Fibroblast of upper back skin (primary cell): Measurements from ENCODE around the gene SMLR1.
"Not testable (repeated sequence)": the region's sequence is repeated elsewhere in the genome, so short reads cannot be mapped to it uniquely, and the experiment has no call there.

ENCODE experiments used
- DNase-seq: peaks from one replicate; pipeline ENCODE4 v3.0.0-alpha.2; 2013

The SMLR1 gene

DNA sequence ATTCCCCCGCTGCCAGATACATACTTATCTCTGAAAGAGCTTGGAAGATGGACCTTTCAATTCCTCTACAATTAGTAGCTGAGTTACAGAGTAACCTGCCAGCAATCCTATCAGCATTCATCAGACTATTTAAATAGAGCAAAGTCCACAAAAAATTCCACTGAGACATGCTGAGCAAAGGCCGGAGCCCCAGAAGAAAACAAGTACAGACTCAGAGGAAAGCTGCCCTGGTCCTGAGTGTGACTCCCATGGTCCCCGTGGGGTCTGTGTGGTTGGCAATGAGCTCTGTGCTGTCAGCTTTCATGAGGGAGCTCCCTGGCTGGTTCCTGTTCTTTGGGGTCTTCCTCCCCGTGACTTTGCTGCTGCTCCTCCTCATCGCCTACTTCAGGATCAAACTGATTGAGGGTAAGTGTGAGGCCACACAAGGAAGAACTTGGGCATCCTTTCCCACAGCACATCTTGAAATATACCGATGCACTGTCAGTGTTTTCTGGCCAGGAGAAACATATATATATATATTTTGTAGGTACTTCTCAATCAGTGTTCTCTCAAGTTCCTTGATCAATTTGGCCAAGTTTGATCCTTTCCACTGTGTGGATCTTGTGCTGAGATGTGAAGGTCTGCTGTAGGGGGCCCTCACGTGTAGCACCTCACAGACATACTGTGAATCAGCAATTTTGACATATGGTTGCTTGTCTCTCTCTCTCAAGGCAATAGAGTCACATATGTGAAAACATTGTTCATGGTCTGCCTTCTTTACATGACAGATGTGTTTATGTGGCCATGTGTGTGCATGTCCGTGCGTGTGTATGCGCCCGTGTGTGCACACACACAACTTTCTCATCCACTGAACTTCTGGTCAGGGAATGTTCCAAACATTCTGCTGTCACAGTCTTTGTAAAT is at the start of gene SMLR1:
TSS of gene SMLR1 (plus strand) at position 160 of the 903 bp plus-strand sequence. CDS start at position 168, 8 bp downstream.
- DNase-seq = no peak

DNA sequence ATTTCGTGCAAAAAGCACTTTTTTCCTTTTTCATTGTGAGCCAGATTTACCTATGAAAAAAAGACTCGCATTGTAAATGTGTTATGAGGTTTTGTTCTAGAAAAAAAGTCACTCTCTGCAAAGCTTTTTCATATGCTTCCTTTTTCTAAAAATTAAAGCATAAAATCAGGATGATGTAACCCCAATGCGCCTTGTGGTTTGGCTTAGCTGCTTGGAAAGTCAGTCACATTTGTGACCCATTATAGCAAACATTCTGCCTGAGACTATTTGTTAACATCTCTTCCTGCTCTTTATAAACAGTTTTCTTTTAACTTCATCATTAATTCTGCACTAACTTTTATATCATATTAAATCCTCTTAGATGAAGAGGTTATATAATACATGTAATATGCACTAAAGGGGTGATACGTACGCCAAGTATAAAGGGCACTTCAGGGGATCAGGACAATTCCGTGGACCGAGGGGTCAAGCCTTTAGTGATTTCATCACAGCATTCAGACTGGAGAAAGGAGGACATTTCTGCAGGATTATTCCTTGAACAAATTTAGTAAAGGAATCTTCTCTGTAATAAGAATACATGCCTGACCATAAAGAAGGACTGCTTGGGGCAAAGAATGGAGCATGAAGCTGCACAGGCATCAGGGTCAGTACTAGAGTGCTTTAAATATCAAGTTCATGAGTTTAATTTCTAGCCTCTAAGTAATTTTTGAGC is 48.1 kb upstream of the SMLR1 start:
- peak; percentile 84 for DNase-seq

GRCh38 chr6:130779658-130780033 is 47.6 kb upstream of the SMLR1 start:
- no peak for DNase-seq

GRCh38 chr6:130780122-130780521 is 47.1 kb upstream of the SMLR1 start:
- peak; percentile 75 for DNase-seq

GRCh38 chr6:130781557-130781956 is 45.6 kb upstream of the SMLR1 start:
- no peak for DNase-seq

GRCh38 chr6:130783416-130784107 is 43.6 kb upstream of the SMLR1 start:
- peak; percentile 53 for DNase-seq

- DNase-seq = no peak
Measured at GRCh38 chr6:130787726-130788500, 39.3 kb upstream of the SMLR1 start.

DNA sequence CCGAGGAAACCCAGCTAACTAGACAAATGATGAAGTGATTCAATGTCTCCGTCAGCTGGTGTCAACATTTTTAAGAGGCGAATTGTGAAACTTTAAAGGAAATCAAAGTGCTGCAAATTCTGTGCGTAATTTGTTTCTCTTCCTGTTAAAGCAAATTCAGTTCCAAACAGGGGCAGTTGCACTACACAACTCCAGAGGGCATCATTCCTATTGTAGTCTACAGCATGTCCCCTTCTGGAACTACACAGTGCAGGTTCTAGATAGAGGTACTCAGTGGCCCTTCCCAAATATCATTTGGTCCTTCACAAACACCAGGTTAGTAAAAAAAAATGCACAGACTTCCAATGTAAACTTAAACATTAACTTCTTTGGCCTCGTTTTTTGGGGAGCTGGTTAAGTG is 38.3 kb upstream of the SMLR1 start:
- DNase-seq = no peak

GRCh38 chr6:130794010-130794697 is 33.1 kb upstream of the SMLR1 start:
- no peak for DNase-seq

DNA sequence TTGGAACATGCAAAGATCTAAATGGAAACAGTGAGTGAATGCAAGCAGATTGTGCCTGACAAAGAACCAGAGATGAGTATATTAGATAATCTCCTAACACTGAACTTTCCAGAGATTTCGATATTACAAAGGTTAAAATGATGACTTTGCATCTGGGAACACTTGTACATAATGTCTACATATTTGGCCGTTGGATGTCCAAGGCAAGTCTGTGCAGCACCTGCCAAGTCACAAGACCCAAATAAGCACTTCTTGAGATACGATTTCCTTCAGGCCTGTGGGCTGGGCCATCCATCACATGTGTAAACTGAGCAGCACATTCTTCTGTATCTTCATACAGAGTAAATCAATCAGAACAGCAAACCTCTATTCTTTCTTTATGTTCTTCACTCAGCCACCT is 32.5 kb upstream of the SMLR1 start:
- peak; percentile 5 for DNase-seq

DNA sequence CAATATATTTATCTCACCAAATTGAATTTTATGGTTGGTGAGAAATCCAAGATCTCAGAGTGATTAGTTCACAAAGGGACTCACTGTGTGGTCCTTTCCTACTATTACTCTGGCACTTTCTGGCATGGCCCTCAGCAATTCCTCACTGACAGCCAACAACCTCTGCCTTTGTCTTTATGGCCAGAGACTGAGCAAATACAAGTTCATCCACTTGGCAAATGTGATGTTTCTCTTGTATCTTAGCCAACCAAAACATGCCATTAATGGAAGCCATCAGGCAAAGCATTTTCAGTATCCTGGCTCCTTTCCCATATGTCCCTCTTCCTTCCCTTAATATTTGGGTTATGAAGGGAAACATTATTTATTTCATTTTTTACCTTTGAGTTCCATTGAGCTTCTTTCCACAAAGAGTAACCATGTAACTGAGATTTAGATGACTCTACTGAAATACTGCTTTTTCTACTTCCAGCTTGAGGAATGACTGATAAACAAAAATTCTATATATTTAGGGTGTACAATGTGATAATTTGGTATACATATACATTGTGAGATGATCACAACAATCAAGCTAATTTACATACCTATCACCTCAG is 30.8 kb upstream of the SMLR1 start:
- DNase-seq = peak; percentile 96

- no peak for DNase-seq
Measured at GRCh38 chr6:130797061-130797460, 30.1 kb upstream of the SMLR1 start.

GRCh38 chr6:130801368-130801767 is 25.8 kb upstream of the SMLR1 start:
- DNase-seq = not testable (repeated sequence)

DNA sequence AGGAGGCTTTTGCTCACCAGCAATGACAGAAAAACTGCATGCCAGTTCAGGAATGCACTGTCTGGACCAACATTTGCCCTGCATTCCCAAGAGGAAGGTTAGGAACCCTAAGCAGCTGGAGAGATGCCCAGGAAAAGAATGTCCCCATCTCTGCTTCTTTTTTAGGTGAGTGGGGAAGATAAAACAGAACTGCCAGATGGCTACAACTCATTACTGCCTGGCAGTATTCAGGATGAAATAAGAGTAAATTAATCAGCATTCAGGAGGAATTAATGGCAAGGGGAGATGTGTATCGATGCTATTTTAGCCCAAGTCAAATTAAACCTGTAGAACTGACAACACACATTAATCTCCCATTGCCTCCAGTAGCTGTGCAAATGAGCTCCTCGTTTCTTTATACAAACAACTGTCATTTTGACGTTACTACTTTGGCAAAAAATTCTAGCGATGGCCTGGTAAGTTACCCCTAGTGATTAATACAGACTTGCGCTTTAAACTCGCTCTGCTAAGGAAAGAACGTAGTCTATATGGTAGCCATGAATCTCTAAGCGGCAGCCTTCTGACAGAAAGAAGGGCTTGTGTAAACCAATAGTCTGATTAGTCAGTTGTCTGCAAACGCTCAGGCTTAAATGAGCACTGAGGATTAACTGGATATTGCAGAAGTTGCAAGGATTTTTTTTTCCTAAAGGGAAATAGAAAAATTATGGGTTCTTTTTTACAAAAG is 16.7 kb upstream of the SMLR1 start:
- DNase-seq = peak; percentile 50

- DNase-seq = peak; percentile 7
Measured at GRCh38 chr6:130811932-130812331, 15.3 kb upstream of the SMLR1 start.

GRCh38 chr6:130814506-130814905 is 12.7 kb upstream of the SMLR1 start:
- DNase-seq = no peak

DNA sequence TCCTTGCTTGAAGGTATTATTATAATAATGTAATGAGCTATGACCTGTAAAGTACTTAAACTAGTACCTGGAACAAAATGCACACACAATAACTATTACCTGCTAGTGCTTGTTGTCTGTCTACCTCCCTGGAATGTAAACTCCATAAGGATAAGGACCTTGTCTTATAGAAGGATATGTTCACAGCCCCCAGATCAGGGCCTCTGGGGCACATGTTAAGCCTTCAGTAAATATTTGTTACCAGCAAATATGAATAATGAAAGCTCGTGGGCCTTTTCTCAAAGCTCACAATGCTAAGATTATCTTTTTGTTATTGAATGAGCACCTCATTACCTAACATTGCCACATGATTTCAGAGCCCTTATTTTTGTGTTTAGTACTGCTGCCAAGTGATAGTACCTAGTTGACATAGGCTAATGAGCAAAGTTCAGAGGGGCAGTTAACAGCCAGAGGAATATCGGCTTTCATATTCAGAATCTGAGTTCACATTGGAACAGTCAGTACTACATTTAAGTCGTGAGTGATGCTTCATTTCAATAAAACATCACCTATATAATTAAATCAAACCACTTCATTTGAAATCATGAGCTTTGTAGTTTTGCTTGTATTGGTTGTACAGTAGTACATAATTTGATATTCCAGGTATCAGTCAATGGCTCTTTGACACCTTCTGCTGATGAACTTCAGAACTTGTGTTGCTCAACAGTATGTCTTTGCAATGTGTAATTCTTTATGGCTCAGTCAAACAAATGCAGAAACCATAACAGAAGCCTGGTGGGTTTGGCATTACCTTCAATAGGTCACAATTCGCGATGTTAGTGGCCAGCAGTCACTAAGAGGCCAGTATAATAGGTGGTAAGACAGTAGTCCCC is 11.8 kb upstream of the SMLR1 start:
- DNase-seq = no peak

- DNase-seq = no peak
Measured at GRCh38 chr6:130822736-130823135, 4.5 kb upstream of the SMLR1 start.

GRCh38 chr6:130824978-130825694 is 2.1 kb upstream of the SMLR1 start:
- DNase-seq = no peak
